Measurements from ENCODE around the gene GNAT1. TPM values are rescaled to one million over a fixed set of nuclear protein-coding genes. Genes with fewer than 3 reads are reported as not detected.

GNAT1 gene
- total RNA-seq, 1 experiment from 2014 or later = not detected

DNA sequence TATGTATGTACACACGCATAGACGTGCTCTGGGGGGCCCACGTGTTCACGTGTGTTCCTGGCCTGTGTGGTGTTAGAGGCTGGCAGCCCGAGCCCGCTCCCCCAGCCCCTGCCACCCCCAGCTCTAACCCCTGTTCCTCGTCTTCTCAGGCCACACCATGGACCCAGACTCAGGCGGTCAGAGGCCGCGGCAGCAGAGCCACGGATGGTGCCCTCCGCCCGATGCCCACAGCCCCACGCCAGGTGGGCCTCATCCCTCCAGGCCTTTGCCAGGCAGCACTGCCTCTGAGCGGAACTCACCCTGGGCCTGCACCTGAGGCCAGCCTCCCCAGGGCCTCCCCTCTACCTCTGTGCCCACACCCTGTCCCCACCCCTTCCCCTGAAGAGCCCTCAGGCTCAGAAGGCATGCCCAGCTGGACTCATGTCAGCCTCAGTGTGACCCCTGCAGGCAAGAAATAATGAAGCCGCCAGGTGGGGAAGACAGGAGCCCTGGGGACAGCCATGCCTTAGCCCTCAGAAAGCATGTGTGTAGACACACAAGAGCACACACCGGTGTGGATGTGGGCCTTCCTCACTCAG is 16.4 kb upstream of the GNAT1 start:
- no peak overlapping the region for H2AFZ ChIP-seq (ENCODE audit: low read length)
- no peaks in the 10 kb centered on the region for H4K20me1 ChIP-seq (ENCODE audit: control insufficient read depth, insufficient read depth, insufficient read length)
- no peak overlapping the region for H3K27ac ChIP-seq (ENCODE audit: insufficient read length, low read depth, low read length)
- H3K23me2 ChIP-seq (ENCODE audit: insufficient read length, low read depth, low read length, poor library complexity, severe bottlenecking) = no peaks in the 10 kb centered on the region
- Mint-ChIP-seq H3K4me3 (no peak overlapping the region), H3K4me1 (peaks cover 7 to 11% of the 10 kb centered on the region in 2 experiments), H3K27ac (no peak overlapping the region), H3K9me3 (no peaks in the 10 kb centered on the region), H3K36me3 (ENCODE audit: insufficient read depth in 1 of 3, low read depth in 3 of 3) (peaks cover 13 to 45% (median 22%) of the 10 kb centered on the region in 3 experiments; a peak in 6 of 7 replicates), H3K27me3 (ENCODE audit: low read depth) (no peaks in the 10 kb centered on the region)
- H2BK20ac ChIP-seq (ENCODE audit: low read depth, low read length, poor library complexity, severe bottlenecking) = no peak overlapping the region
- no peak overlapping the region for H4K8ac ChIP-seq (replicated peaks; ENCODE audit: insufficient read length, low read depth, low read length)
- H3K27me3 ChIP-seq (ENCODE audit: insufficient read depth, low read length) = no peaks in the 10 kb centered on the region
- H2BK5ac ChIP-seq (ENCODE audit: insufficient read length, low read length) = no peak overlapping the region
- no peak overlapping the region for H3K18ac ChIP-seq (ENCODE audit: insufficient read length, low read depth, low read length)
- no peak for DNase-seq
- H3K4ac ChIP-seq (ENCODE audit: low read depth, low read length) = no peak overlapping the region
- TF ChIP-seq, protein P1, sequence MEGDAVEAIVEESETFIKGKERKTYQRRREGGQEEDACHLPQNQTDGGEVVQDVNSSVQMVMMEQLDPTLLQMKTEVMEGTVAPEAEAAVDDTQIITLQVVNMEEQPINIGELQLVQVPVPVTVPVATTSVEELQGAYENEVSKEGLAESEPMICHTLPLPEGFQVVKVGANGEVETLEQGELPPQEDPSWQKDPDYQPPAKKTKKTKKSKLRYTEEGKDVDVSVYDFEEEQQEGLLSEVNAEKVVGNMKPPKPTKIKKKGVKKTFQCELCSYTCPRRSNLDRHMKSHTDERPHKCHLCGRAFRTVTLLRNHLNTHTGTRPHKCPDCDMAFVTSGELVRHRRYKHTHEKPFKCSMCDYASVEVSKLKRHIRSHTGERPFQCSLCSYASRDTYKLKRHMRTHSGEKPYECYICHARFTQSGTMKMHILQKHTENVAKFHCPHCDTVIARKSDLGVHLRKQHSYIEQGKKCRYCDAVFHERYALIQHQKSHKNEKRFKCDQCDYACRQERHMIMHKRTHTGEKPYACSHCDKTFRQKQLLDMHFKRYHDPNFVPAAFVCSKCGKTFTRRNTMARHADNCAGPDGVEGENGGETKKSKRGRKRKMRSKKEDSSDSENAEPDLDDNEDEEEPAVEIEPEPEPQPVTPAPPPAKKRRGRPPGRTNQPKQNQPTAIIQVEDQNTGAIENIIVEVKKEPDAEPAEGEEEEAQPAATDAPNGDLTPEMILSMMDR (conservative IDR thresholded peaks at IDR 0.05) = no peak; the same call in 2 of the 3 replicates
- no peak overlapping the region for H3K9ac ChIP-seq (ENCODE audit: extremely low read depth, insufficient read length, low read length)
- no peak overlapping the region for H4K5ac ChIP-seq (ENCODE audit: insufficient read length, low read depth, low read length)
- no peak overlapping the region for H4K91ac ChIP-seq (ENCODE audit: insufficient read length, low read depth, low read length)
- no peak overlapping the region for H2AK5ac ChIP-seq (ENCODE audit: insufficient read length, low read length)
- H3K79me1 ChIP-seq (ENCODE audit: insufficient read depth, low read depth, low read length, poor library complexity, severe bottlenecking) = no peaks in the 10 kb centered on the region
- no peak overlapping the region for H3K4me2 ChIP-seq (ENCODE audit: insufficient read depth, insufficient read length, low read length)
- H3T11ph ChIP-seq (ENCODE audit: low read length) = no peak overlapping the region
- no peak overlapping the region for H3K23ac ChIP-seq (ENCODE audit: insufficient read length, low read depth, low read length)
- no peak overlapping the region for H3K56ac ChIP-seq (ENCODE audit: insufficient read length, low read depth, low read length)
- H2BK15ac ChIP-seq (ENCODE audit: low read depth, low read length) = no peak overlapping the region
- no peak overlapping the region for H3K14ac ChIP-seq (ENCODE audit: insufficient read depth, low read length)
- H2BK120ac ChIP-seq (ENCODE audit: low read depth, low read length, poor library complexity, severe bottlenecking) = no peak overlapping the region
- no peaks in the 10 kb centered on the region for H3K79me2 ChIP-seq (ENCODE audit: insufficient read depth, low read length)
- no peaks in the 10 kb centered on the region for H3K9me3 ChIP-seq (ENCODE audit: control insufficient read depth, low read depth, low read length)
- H2BK12ac ChIP-seq (ENCODE audit: insufficient read length, low read depth, low read length) = no peak overlapping the region
- no peaks in the 10 kb centered on the region for H3K4me1 ChIP-seq (ENCODE audit: insufficient read depth, low read length)
- no CpG with 5 or more reads among the region's 17 CpGs for WGBS (ENCODE audit: extremely low coverage, insufficient read length, low lambda C conversion rate)
